SK-N-SH treated with all-trans-retinoic acid at 6 μM for 48 hours (cell line): Measurements from ENCODE around the gene METTL22.

Source experiments
- ATAC-seq: fragments of 200-7000 bp; cut with Tn5 transposase; 3 replicates; pipeline ENCODE4 v1.9.1; 2020; ENCODE audit warnings: mild to moderate bottlenecking, moderate library complexity
- ARNTL ChIP-seq: fragments of 450-650 bp; formaldehyde crosslinking; IDR thresholded peaks from 2 replicates; pipeline ENCODE4 v1.5.0; 2020; ENCODE audit warnings: low read depth, mild to moderate bottlenecking, moderate library complexity, borderline replicate concordance
- BACH2 ChIP-seq: fragments of 250-450 bp; sonication (Bioruptor Pico); IDR thresholded peaks from 2 replicates; pipeline ENCODE4 v1.9.0; 2021; ENCODE audit warnings: mild to moderate bottlenecking, borderline replicate concordance
- CSDC2 ChIP-seq: fragments of 250-450 bp; sonication (Bioruptor Pico); IDR thresholded peaks from 2 replicates; pipeline ENCODE4 v1.5.0; 2020; ENCODE audit warnings: mild to moderate bottlenecking, moderate library complexity
- ESRRG ChIP-seq: fragments of 250-450 bp; sonication (Bioruptor Pico); IDR thresholded peaks from 2 replicates; pipeline ENCODE4 v1.6.1; 2021; ENCODE audit warnings: mild to moderate bottlenecking
- GLIS3 ChIP-seq: fragments of 250-450 bp; sonication (Bioruptor Pico); IDR thresholded peaks from 2 replicates; pipeline ENCODE4 v1.5.0; 2020; ENCODE audit warnings: mild to moderate bottlenecking, moderate library complexity
- ISL1 ChIP-seq: fragments of 250-450 bp; sonication (Bioruptor Pico); IDR thresholded peaks from 2 replicates; pipeline ENCODE4 v2.1.2; 2022; ENCODE audit warnings: mild to moderate bottlenecking, moderate library complexity
- OSR1 ChIP-seq: fragments of 250-450 bp; sonication (Bioruptor Pico); IDR thresholded peaks from 2 replicates; pipeline ENCODE4 v1.8.0; 2022; ENCODE audit warnings: moderate library complexity, mild to moderate bottlenecking, inconsistent platforms
- PPARA ChIP-seq: fragments of 250-450 bp; sonication (Bioruptor Pico); IDR thresholded peaks from 2 replicates; pipeline ENCODE4 v1.5.0; 2020; ENCODE audit warnings: mild to moderate bottlenecking, borderline replicate concordance
- RARB ChIP-seq: fragments of 250-450 bp; sonication (Bioruptor Pico); IDR thresholded peaks from 2 replicates; pipeline ENCODE4 v1.8.0; 2021; ENCODE audit warnings: mild to moderate bottlenecking, moderate library complexity
- SNAI2 ChIP-seq: fragments of 250-450 bp; sonication (Bioruptor Pico); IDR thresholded peaks from 2 replicates; pipeline ENCODE4 v1.5.0; 2020; ENCODE audit warnings: mild to moderate bottlenecking, moderate library complexity
- TCF4 ChIP-seq: fragments of 250-450 bp; sonication (Bioruptor Pico); IDR thresholded peaks from 2 replicates; pipeline ENCODE4 v1.8.0; 2021; ENCODE audit warnings: mild to moderate bottlenecking, moderate library complexity, borderline replicate concordance
- TOX ChIP-seq: fragments of 250-450 bp; sonication (Bioruptor Pico); IDR thresholded peaks from 2 replicates; pipeline ENCODE4 v1.8.0; 2021; ENCODE audit warnings: mild to moderate bottlenecking, moderate library complexity, borderline replicate concordance
- ZFP3 ChIP-seq: fragments of 250-450 bp; sonication (Bioruptor Pico); IDR thresholded peaks from 2 replicates; pipeline ENCODE4 v1.5.0; 2020; ENCODE audit warnings: mild to moderate bottlenecking, moderate library complexity
- ZFP30 ChIP-seq: fragments of 450-650 bp; formaldehyde crosslinking; IDR thresholded peaks from 2 replicates; pipeline ENCODE4 v1.5.0; 2022; ENCODE audit warnings: mild to moderate bottlenecking, moderate library complexity
- ZNF565 ChIP-seq: fragments of 450-650 bp; formaldehyde crosslinking; conservative IDR thresholded peaks from 2 replicates; pipeline ENCODE4 v1.5.0; 2020; ENCODE audit warnings: low read depth, mild to moderate bottlenecking, moderate library complexity
- ZNF70 ChIP-seq: fragments of 450-650 bp; formaldehyde crosslinking; IDR thresholded peaks from 2 replicates; pipeline ENCODE4 v1.5.0; 2020; ENCODE audit warnings: mild to moderate bottlenecking, moderate library complexity
- ZNF8 ChIP-seq: fragments of 450-650 bp; formaldehyde crosslinking; IDR thresholded peaks from 2 replicates; pipeline ENCODE4 v1.5.0; 2020; ENCODE audit warnings: mild to moderate bottlenecking, moderate library complexity
- TF ChIP-seq, protein P1 (sequence below): fragments of 250-450 bp; sonication (Bioruptor Pico); IDR thresholded peaks from 2 replicates; pipeline ENCODE4 v1.5.1; 2020; ENCODE audit warnings: low read depth, mild to moderate bottlenecking, moderate library complexity
- TF ChIP-seq, protein P2 (sequence below): fragments of 250-450 bp; sonication (Bioruptor Pico); IDR thresholded peaks from 2 replicates; pipeline ENCODE4 v1.8.0; 2020; ENCODE audit warnings: mild to moderate bottlenecking, moderate library complexity, borderline replicate concordance
- TF ChIP-seq, protein P3 (sequence below): fragments of 250-450 bp; sonication (Bioruptor Pico); IDR thresholded peaks from 2 replicates; pipeline ENCODE4 v1.5.0; 2020; ENCODE audit warnings: mild to moderate bottlenecking, moderate library complexity
- TF ChIP-seq, protein P4 (sequence below): fragments of 250-450 bp; sonication (Bioruptor Pico); IDR thresholded peaks from 2 replicates; pipeline ENCODE4 v1.8.0; 2021; ENCODE audit warnings: low read depth, mild to moderate bottlenecking, moderate library complexity, borderline replicate concordance
- TF ChIP-seq, protein P5 (sequence below): fragments of 250-450 bp; sonication (Bioruptor Pico); IDR thresholded peaks from 2 replicates; pipeline ENCODE4 v1.5.1; 2021; ENCODE audit warnings: mild to moderate bottlenecking, moderate library complexity

Gene METTL22

DNA sequence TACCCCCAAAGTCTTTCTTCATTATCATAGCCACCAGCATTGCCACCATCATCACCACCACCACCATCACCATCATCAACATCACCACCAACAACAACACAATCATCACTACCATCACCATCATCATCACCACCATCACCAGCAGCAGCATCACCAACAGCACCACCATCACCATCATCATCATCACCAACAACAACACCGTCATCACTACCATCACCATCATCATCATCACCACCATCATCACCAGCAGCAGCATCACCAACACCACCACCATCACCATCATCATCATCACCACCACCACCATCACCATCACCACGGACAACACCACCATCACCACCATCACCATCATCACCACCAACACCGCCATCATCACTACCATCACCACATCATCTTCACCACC lies 30.7 kb upstream of the METTL22 start:
- ATAC-seq = no peak
- TF ChIP-seq, protein P1, sequence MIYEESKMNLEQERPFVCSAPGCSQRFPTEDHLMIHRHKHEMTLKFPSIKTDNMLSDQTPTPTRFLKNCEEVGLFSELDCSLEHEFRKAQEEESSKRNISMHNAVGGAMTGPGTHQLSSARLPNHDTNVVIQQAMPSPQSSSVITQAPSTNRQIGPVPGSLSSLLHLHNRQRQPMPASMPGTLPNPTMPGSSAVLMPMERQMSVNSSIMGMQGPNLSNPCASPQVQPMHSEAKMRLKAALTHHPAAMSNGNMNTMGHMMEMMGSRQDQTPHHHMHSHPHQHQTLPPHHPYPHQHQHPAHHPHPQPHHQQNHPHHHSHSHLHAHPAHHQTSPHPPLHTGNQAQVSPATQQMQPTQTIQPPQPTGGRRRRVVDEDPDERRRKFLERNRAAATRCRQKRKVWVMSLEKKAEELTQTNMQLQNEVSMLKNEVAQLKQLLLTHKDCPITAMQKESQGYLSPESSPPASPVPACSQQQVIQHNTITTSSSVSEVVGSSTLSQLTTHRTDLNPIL (CRISPR knock-in tag) = no peak
- TF ChIP-seq CSDC2 = no peak
- TF ChIP-seq ZNF8 (CRISPR knock-in tag) = no peak
- no peak for TF ChIP-seq ZFP3 (CRISPR knock-in tag)
- TF ChIP-seq BACH2 (CRISPR knock-in tag) = no peak
- no peak for TF ChIP-seq OSR1
- no peak for TF ChIP-seq ARNTL
- TF ChIP-seq, protein P2, sequence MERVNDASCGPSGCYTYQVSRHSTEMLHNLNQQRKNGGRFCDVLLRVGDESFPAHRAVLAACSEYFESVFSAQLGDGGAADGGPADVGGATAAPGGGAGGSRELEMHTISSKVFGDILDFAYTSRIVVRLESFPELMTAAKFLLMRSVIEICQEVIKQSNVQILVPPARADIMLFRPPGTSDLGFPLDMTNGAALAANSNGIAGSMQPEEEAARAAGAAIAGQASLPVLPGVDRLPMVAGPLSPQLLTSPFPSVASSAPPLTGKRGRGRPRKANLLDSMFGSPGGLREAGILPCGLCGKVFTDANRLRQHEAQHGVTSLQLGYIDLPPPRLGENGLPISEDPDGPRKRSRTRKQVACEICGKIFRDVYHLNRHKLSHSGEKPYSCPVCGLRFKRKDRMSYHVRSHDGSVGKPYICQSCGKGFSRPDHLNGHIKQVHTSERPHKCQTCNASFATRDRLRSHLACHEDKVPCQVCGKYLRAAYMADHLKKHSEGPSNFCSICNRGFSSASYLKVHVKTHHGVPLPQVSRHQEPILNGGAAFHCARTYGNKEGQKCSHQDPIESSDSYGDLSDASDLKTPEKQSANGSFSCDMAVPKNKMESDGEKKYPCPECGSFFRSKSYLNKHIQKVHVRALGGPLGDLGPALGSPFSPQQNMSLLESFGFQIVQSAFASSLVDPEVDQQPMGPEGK (CRISPR knock-in tag) = no peak
- TF ChIP-seq ESRRG (CRISPR knock-in tag) = no peak
- no peak for TF ChIP-seq TCF4 (CRISPR knock-in tag)
- TF ChIP-seq ZNF70 (CRISPR knock-in tag) = no peak
- no peak for TF ChIP-seq GLIS3 (CRISPR knock-in tag)
- no peak for TF ChIP-seq ZFP30
- TF ChIP-seq TOX (CRISPR knock-in tag) = no peak
- TF ChIP-seq SNAI2 (CRISPR knock-in tag) = no peak
- TF ChIP-seq, protein P3, sequence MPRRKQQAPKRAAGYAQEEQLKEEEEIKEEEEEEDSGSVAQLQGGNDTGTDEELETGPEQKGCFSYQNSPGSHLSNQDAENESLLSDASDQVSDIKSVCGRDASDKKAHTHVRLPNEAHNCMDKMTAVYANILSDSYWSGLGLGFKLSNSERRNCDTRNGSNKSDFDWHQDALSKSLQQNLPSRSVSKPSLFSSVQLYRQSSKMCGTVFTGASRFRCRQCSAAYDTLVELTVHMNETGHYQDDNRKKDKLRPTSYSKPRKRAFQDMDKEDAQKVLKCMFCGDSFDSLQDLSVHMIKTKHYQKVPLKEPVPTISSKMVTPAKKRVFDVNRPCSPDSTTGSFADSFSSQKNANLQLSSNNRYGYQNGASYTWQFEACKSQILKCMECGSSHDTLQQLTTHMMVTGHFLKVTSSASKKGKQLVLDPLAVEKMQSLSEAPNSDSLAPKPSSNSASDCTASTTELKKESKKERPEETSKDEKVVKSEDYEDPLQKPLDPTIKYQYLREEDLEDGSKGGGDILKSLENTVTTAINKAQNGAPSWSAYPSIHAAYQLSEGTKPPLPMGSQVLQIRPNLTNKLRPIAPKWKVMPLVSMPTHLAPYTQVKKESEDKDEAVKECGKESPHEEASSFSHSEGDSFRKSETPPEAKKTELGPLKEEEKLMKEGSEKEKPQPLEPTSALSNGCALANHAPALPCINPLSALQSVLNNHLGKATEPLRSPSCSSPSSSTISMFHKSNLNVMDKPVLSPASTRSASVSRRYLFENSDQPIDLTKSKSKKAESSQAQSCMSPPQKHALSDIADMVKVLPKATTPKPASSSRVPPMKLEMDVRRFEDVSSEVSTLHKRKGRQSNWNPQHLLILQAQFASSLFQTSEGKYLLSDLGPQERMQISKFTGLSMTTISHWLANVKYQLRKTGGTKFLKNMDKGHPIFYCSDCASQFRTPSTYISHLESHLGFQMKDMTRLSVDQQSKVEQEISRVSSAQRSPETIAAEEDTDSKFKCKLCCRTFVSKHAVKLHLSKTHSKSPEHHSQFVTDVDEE (CRISPR knock-in tag) = no peak
- TF ChIP-seq ZNF565 (CRISPR knock-in tag) = no peak
- TF ChIP-seq, protein P4, sequence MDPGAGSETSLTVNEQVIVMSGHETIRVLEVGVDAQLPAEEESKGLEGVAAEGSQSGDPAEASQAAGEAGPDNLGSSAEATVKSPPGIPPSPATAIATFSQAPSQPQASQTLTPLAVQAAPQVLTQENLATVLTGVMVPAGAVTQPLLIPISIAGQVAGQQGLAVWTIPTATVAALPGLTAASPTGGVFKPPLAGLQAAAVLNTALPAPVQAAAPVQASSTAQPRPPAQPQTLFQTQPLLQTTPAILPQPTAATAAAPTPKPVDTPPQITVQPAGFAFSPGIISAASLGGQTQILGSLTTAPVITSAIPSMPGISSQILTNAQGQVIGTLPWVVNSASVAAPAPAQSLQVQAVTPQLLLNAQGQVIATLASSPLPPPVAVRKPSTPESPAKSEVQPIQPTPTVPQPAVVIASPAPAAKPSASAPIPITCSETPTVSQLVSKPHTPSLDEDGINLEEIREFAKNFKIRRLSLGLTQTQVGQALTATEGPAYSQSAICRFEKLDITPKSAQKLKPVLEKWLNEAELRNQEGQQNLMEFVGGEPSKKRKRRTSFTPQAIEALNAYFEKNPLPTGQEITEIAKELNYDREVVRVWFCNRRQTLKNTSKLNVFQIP (CRISPR knock-in tag) = no peak
- TF ChIP-seq RARB = no peak

DNA sequence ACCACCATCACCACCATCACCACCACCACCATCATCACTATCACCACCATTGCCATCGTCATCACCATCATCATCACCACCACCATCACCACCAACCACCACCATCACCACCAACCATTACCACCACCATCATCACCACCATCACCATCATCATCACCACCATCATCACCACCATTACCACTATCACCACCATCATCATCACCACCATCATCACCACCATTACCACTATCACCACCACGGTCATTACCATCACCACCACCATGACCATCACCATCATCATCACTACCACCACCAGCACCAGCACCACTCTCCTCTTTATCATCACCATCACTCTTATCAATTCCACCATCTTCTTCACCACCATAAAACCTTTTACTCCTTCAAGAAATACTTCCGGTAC lies 30.0 kb upstream of the METTL22 start:
- TF ChIP-seq, protein P2 (CRISPR knock-in tag) = no peak
- no peak for TF ChIP-seq GLIS3 (CRISPR knock-in tag)
- TF ChIP-seq ARNTL = no peak
- TF ChIP-seq RARB = no peak
- TF ChIP-seq, protein P5, sequence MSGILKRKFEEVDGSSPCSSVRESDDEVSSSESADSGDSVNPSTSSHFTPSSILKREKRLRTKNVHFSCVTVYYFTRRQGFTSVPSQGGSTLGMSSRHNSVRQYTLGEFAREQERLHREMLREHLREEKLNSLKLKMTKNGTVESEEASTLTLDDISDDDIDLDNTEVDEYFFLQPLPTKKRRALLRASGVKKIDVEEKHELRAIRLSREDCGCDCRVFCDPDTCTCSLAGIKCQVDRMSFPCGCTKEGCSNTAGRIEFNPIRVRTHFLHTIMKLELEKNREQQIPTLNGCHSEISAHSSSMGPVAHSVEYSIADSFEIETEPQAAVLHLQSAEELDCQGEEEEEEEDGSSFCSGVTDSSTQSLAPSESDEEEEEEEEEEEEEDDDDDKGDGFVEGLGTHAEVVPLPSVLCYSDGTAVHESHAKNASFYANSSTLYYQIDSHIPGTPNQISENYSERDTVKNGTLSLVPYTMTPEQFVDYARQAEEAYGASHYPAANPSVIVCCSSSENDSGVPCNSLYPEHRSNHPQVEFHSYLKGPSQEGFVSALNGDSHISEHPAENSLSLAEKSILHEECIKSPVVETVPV (CRISPR knock-in tag) = no peak
- no peak for TF ChIP-seq BACH2 (CRISPR knock-in tag)
- no peak for TF ChIP-seq ZFP3 (CRISPR knock-in tag)
- TF ChIP-seq, protein P3 (CRISPR knock-in tag) = no peak
- no peak for TF ChIP-seq ISL1
- no peak for TF ChIP-seq PPARA (CRISPR knock-in tag)
- no peak for TF ChIP-seq ZFP30
- TF ChIP-seq, protein P4 (CRISPR knock-in tag) = no peak
- no peak for TF ChIP-seq ZNF8 (CRISPR knock-in tag)
- TF ChIP-seq TCF4 (CRISPR knock-in tag) = no peak
- no peak for TF ChIP-seq TOX (CRISPR knock-in tag)
- no peak for TF ChIP-seq SNAI2 (CRISPR knock-in tag)

More for the DNA sequence above, 30.0 kb upstream of the METTL22 start:
- ATAC-seq = no peak
